DOHH2 (cell line): ENCODE measurements around the gene UBAP1.

ENCODE experiments used
- H3F3A ChIP-seq: fragments of 200-600 bp; sonication (generic), shearing (Covaris generic); 2 replicates; pipeline ENCODE4 v1.6.0; 2016; ENCODE audit warnings: antibody characterized with exemption, mild to moderate bottlenecking; ENCODE audit not compliant: control insufficient read depth, insufficient read depth
- H3K27ac ChIP-seq: fragments of 200-600 bp; sonication (generic); 2 replicates; pipeline ENCODE4 v1.5.1; 2014; ENCODE audit warnings: low read depth, mild to moderate bottlenecking, low read length, moderate library complexity
- H3K27me3 ChIP-seq: fragments of 200-600 bp; sonication (generic); 2 replicates; pipeline ENCODE4 v1.6.1; 2014; ENCODE audit warnings: mild to moderate bottlenecking, low read length, mixed read lengths; ENCODE audit not compliant: control insufficient read depth
- H3K36me3 ChIP-seq: fragments of 200-600 bp; sonication (generic); 2 replicates; pipeline ENCODE4 v1.6.1; 2014; ENCODE audit warnings: mild to moderate bottlenecking, low read length, moderate library complexity, mixed read lengths; ENCODE audit not compliant: control insufficient read depth
- H3K4me1 ChIP-seq: fragments of 200-600 bp; sonication (generic); 2 replicates; pipeline ENCODE4 v1.6.1; 2014; ENCODE audit warnings: mild to moderate bottlenecking, low read length, mixed read lengths; ENCODE audit not compliant: control insufficient read depth
- H3K4me2 ChIP-seq: fragments of 200-600 bp; sonication (generic); 2 replicates; pipeline ENCODE4 v1.6.0; 2014; ENCODE audit warnings: mild to moderate bottlenecking, low read length, moderate library complexity
- H3K4me3 ChIP-seq: fragments of 200-600 bp; sonication (generic); 2 replicates; pipeline ENCODE4 v1.5.1; 2014; ENCODE audit warnings: mild to moderate bottlenecking, low read length, mixed read lengths
- H3K79me2 ChIP-seq: fragments of 200-600 bp; sonication (generic); 2 replicates; pipeline ENCODE4 v1.6.1; 2014; ENCODE audit warnings: mild to moderate bottlenecking, low read length, mixed read lengths; ENCODE audit not compliant: control insufficient read depth
- H3K9me2 ChIP-seq: fragments of 200-600 bp; sonication (generic); replicated peaks from 2 replicates; pipeline ENCODE4 v1.6.1; 2014; ENCODE audit warnings: mild to moderate bottlenecking, low read length, mixed read lengths; ENCODE audit not compliant: control insufficient read depth
- H3K9me3 ChIP-seq: fragments of 200-600 bp; sonication (generic); 2 replicates; pipeline ENCODE4 v1.6.1; 2014; ENCODE audit warnings: antibody characterized with exemption, low read length, mixed read lengths; ENCODE audit not compliant: control insufficient read depth, insufficient read depth
- H4K20me1 ChIP-seq: fragments of 200-600 bp; sonication (generic); 2 replicates; pipeline ENCODE4 v1.6.0; 2014; ENCODE audit warnings: low read depth, mild to moderate bottlenecking, antibody characterized with exemption, low read length, moderate library complexity; ENCODE audit not compliant: control insufficient read depth, insufficient read depth
- CTCF ChIP-seq: fragments of 200-600 bp; sonication (generic); IDR thresholded peaks from one replicate; pipeline ENCODE4 v1.5.1; 2014; ENCODE audit warnings: antibody characterized with exemption, mild to moderate bottlenecking, low read depth, low read length; ENCODE audit not compliant: poor library complexity, severe bottlenecking
- EZH2phosphoT487 ChIP-seq: fragments of 200-600 bp; sonication (generic); IDR thresholded peaks from 2 replicates; pipeline ENCODE4 v1.6.1; 2017; ENCODE audit warnings: borderline replicate concordance, mild to moderate bottlenecking, antibody characterized with exemption, low read length, moderate library complexity, mixed read lengths

UBAP1 gene

GRCh38 chr9:34256987-34257585, 78.2 kb downstream of the UBAP1 start:
- peaks cover 3% of the 10 kb centered on the region for H3F3A ChIP-seq
- peaks cover 75% of the 10 kb centered on the region for H3K36me3 ChIP-seq
- H3K27ac ChIP-seq, result no peak overlapping the region
- H3K79me2 ChIP-seq, result no peaks in the 10 kb centered on the region
- no peaks in the 10 kb centered on the region for H3K27me3 ChIP-seq
- no peak overlapping the region for H3K4me2 ChIP-seq
- H4K20me1 ChIP-seq, result no peaks in the 10 kb centered on the region; the same call in 1 of the 2 replicates
- H3K9me2 ChIP-seq, result no peaks in the 10 kb centered on the region
- peaks cover 7% of the 10 kb centered on the region for H3K4me1 ChIP-seq
- no peak overlapping the region for H3K4me3 ChIP-seq
- no peak for TF ChIP-seq CTCF
- no peak for TF ChIP-seq EZH2phosphoT487
- no peaks in the 10 kb centered on the region for H3K9me3 ChIP-seq

GRCh38 chr9:34259315-34259714, 80.5 kb downstream of the UBAP1 start:
- Histone ChIP-seq H3K4me3 (no peak overlapping the region), H3K36me3 (peaks cover 57% of the 10 kb centered on the region), H3F3A (no peaks in the 10 kb centered on the region; the same call in 1 of the 2 replicates), H3K4me2 (no peak overlapping the region), H3K4me1 (no peaks in the 10 kb centered on the region), H3K79me2 (no peaks in the 10 kb centered on the region), H3K9me3 (no peaks in the 10 kb centered on the region), H3K27me3 (no peaks in the 10 kb centered on the region), H4K20me1 (no peaks in the 10 kb centered on the region), H3K27ac (no peak overlapping the region), H3K9me2 (no peaks in the 10 kb centered on the region)
- TF ChIP-seq CTCF (no peak), EZH2phosphoT487 (no peak)

- H3K27ac ChIP-seq, result no peak overlapping the region
- H3K4me3 ChIP-seq, result no peak overlapping the region
- no peaks in the 10 kb centered on the region for H3K9me2 ChIP-seq
- H3K36me3 ChIP-seq, result peaks cover 29% of the 10 kb centered on the region
- H3K9me3 ChIP-seq, result no peaks in the 10 kb centered on the region
- no peak overlapping the region for H3K4me2 ChIP-seq
- no peaks in the 10 kb centered on the region for H3K4me1 ChIP-seq
- peaks cover 3% of the 10 kb centered on the region; the same call in 1 of the 2 replicates for H3F3A ChIP-seq
- no peaks in the 10 kb centered on the region for H3K27me3 ChIP-seq
- TF ChIP-seq CTCF, result no peak
- no peak for TF ChIP-seq EZH2phosphoT487
- H4K20me1 ChIP-seq, result no peaks in the 10 kb centered on the region
- H3K79me2 ChIP-seq, result no peaks in the 10 kb centered on the region
Observed at GRCh38 chr9:34262971-34263370, 84.1 kb downstream of the UBAP1 start.
